Endothelial cell of umbilical vein (primary cell): ENCODE results near the gene IZUMO4. TPM values are rescaled to one million over a fixed set of nuclear protein-coding genes. Genes with fewer than 3 reads are reported as not detected.

ENCODE experiments used
- BruUV-seq: library from RNA; stranded (reverse); fragments of 400-500 nt; replicated peaks from 2 replicates; lab custom pipeline; 2021; lab: Mats Ljungman, UMichigan
- CTCF ChIA-PET: fragments of 300-600, 350-600 bp; sonication (Branson Sonifier 250); formaldehyde crosslinking; loops from one replicate; lab custom pipeline; 2021; ENCODE audit warnings: antibody characterized with exemption, inconsistent platforms; lab: Charles Lee
- POLR2A ChIA-PET: fragments of 300-600, 350-600 bp; sonication (Branson Sonifier 250); formaldehyde crosslinking; loops from one replicate; lab custom pipeline; 2021; ENCODE audit warnings: antibody characterized with exemption, inconsistent platforms; lab: Charles Lee
- DNase-seq: peaks from one replicate; pipeline ENCODE4 v3.0.0-alpha.2; 2011; ENCODE audit warnings: low read depth, low spot score
- FAIRE-seq: peaks from 2 replicates; lab custom pipeline; 2011; peaks lifted over from hg19 to GRCh38; lab: Jason Lieb, UNC
- H2AFZ ChIP-seq: 2 replicates; pipeline ENCODE4 v1.6.0; 2012; ENCODE audit warnings: low read depth, low read length, control low read depth, inconsistent platforms
- H3K27ac ChIP-seq: 2 replicates; pipeline ENCODE4 v1.5.1; 2011; ENCODE audit warnings: low read depth, mild to moderate bottlenecking, control low read depth, low read length, moderate library complexity; ENCODE audit not compliant: insufficient read depth
- H3K27me3 ChIP-seq, 2 experiments: 2 replicates each; pipeline versions ENCODE4 v1.6.0 to v1.6.1; 2011; ENCODE audit warnings: low read length in 2 of 2, mixed read lengths in 1 of 2; ENCODE audit not compliant: control insufficient read depth in 2 of 2, insufficient read depth in 2 of 2
- H3K36me3 ChIP-seq, 2 experiments: 2 replicates in 1 of 2; 3 replicates in 1 of 2; pipeline ENCODE4 v1.5.1; 2011; ENCODE audit warnings: low read length in 2 of 2, mild to moderate bottlenecking in 1 of 2, moderate library complexity in 1 of 2; ENCODE audit not compliant: control insufficient read depth in 2 of 2, insufficient read depth in 2 of 2; ENCODE audit errors: extremely low read depth in 1 of 2
- H3K4me1 ChIP-seq: 3 replicates; pipeline ENCODE4 v1.5.1; 2011; ENCODE audit warnings: mild to moderate bottlenecking, low read length; ENCODE audit not compliant: control insufficient read depth, insufficient read depth; ENCODE audit errors: extremely low read depth
- H3K4me2 ChIP-seq: 2 replicates; pipeline ENCODE4 v1.6.1; 2011; ENCODE audit warnings: low read length, control low read depth, mixed read lengths; ENCODE audit not compliant: insufficient read depth
- H3K4me3 ChIP-seq, 3 experiments: fragments of 200-600 bp in 1 of 3; sonication (generic), shearing (Covaris generic) in 1 of 3; replicated peaks in 1 of 3; 2 replicates each; pipeline ENCODE4 v1.5.1; 2011 to 2016; ENCODE audit warnings: control low read depth in 3 of 3, low read length in 3 of 3, mild to moderate bottlenecking in 2 of 3, inconsistent platforms in 1 of 3, low read depth in 1 of 3, moderate library complexity in 1 of 3; ENCODE audit not compliant: insufficient read depth in 1 of 3
- H3K79me2 ChIP-seq: 2 replicates; pipeline ENCODE4 v1.6.0; 2012; ENCODE audit warnings: low read length, inconsistent platforms; ENCODE audit not compliant: control insufficient read depth, insufficient read depth
- H3K9ac ChIP-seq: replicated peaks from 2 replicates; pipeline ENCODE3; 2011; ENCODE audit warnings: low read length, control low read depth; ENCODE audit not compliant: insufficient read depth; ENCODE audit errors: extremely low read depth
- H3K9me1 ChIP-seq: replicated peaks from 3 replicates; pipeline ENCODE4 v1.6.0; 2011; ENCODE audit warnings: mild to moderate bottlenecking, low read length; ENCODE audit not compliant: control insufficient read depth, insufficient read depth; ENCODE audit errors: extremely low read depth
- H3K9me3 ChIP-seq: replicated peaks from 2 replicates; pipeline ENCODE4 v1.5.1; 2012; ENCODE audit warnings: low read length, inconsistent platforms; ENCODE audit not compliant: control insufficient read depth, insufficient read depth
- H4K20me1 ChIP-seq: replicated peaks from 2 replicates; pipeline ENCODE3; 2011; ENCODE audit warnings: mild to moderate bottlenecking, low read length; ENCODE audit not compliant: control insufficient read depth, insufficient read depth; ENCODE audit errors: extremely low read depth
- CTCF ChIP-seq, 2 donors: IDR thresholded peaks; 1 replicate in 1 of 2; 2 replicates in 1 of 2; pipeline ENCODE4 v1.5.1; 2011; ENCODE audit warnings: low read length in 2 of 2, mild to moderate bottlenecking in 2 of 2, moderate library complexity in 2 of 2, control low read depth in 1 of 2, inconsistent platforms in 1 of 2, low read depth in 1 of 2; ENCODE audit not compliant: insufficient read depth in 1 of 2; ENCODE audit errors: extremely low read depth in 1 of 2
- FOS ChIP-seq: IDR thresholded peaks from 2 replicates; pipeline ENCODE4 v1.6.1; 2011; ENCODE audit warnings: mild to moderate bottlenecking, low read length, moderate library complexity, borderline replicate concordance; ENCODE audit not compliant: insufficient read depth
- GATA2 ChIP-seq: IDR thresholded peaks from 2 replicates; pipeline ENCODE4 v1.7.0; 2011; ENCODE audit warnings: low read depth, mild to moderate bottlenecking, moderate library complexity, mixed read lengths, low read length; ENCODE audit not compliant: insufficient read length, insufficient read depth
- JUN ChIP-seq: IDR thresholded peaks from 2 replicates; pipeline ENCODE4 v1.6.1; 2011; ENCODE audit warnings: borderline replicate concordance, low read depth; ENCODE audit not compliant: insufficient read length, insufficient read depth
- MYC ChIP-seq: IDR thresholded peaks from one replicate; pipeline ENCODE4 v1.6.1; 2011; ENCODE audit warnings: mild to moderate bottlenecking, low read depth, low read length
- POLR2A ChIP-seq: IDR thresholded peaks from 2 replicates; pipeline ENCODE4 v1.6.1; 2012; ENCODE audit warnings: low read depth, mild to moderate bottlenecking, control low read depth, low read length
- dilution Hi-C: fragments of 300-500 bp; cut with MboI; formaldehyde crosslinking; loops from one replicate; pipeline ENCODE4 v1.15.0; 2019; ENCODE audit warnings: low sequenced_read_pairs; ENCODE audit not compliant: extremely low pct_ligation_motif_present
- intact Hi-C: fragments of 100-400 bp; cut with micrococcal nuclease; formaldehyde crosslinking; loops from one replicate; pipeline ENCODE4 v1.10.0; 2022
- polyA plus RNA-seq, 4 experiments: library from polyadenylated mRNA; depleted of rRNA in 3 of 4; stranded (reverse) in 3 of 4; unstranded in 1 of 4; fragments of >200 nt; gene quantifications; 2 replicates each; pipeline versions ENCODE4 v1.2.1 to v1.2.3, GENCODE V29; 2011 to 2012; ENCODE audit warnings: missing spikeins in 1 of 4
- total RNA-seq: library from RNA; stranded (reverse); gene quantifications from 2 replicates; pipeline ENCODE4 v1.2.3, GENCODE V29; 2021
- TF ChIP-seq, protein P1 (sequence below): IDR thresholded peaks from 2 replicates; pipeline ENCODE4 v1.6.1; 2011; ENCODE audit not compliant: insufficient read depth, insufficient read length

Gene IZUMO4
- total and polyA plus RNA-seq, 2 donors (not counting 3 experiments of a cell fraction or from before 2014, with no cell fraction given) = 1.1 to 2.0 TPM

DNA sequence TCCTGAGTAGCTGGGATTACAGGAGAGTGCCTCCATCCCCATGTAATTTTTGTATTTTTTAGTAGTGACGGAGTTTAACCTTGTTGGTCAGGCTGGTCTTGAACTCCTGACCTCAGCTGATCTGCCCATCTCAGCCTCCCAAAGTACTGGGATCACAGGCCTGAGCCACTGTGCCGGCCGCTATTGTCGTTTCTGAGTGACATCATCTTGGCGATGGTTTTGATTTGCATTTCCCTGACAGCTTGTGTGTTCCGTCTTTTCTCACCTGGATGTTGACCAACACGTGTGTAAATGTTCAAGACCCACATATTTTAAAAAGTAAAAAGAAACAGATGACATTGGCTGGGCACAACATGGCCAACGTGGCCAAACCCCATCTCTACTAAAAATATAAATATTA lies 32.9 kb upstream of the IZUMO4 start:
- FAIRE-seq = no peak

More for the DNA sequence above, 32.9 kb upstream of the IZUMO4 start:
- dilution Hi-C loops = no loop called here
- Histone ChIP-seq H3K9me3 (no peaks in the 10 kb centered on the region), H3K36me3 (no peaks in the 10 kb centered on the region), H4K20me1 (no peaks in the 10 kb centered on the region), H3K9me1 (no peaks in the 10 kb centered on the region), H3K4me2 (no peak overlapping the region), H3K4me1 (peaks cover 25% of the 10 kb centered on the region), H3K79me2 (no peaks in the 10 kb centered on the region), H3K9ac (no peak overlapping the region), H3K27ac (no peak overlapping the region), H2AFZ (no peak overlapping the region), H3K27me3 (no peaks in the 10 kb centered on the region), H3K4me3 (no peak overlapping the region)
- no TSS peak for BruUV-seq
- ChIA-PET POLR2A (no interaction called here), CTCF (interaction anchor here (1.5 kb wide), 1 partner anchor 9 kb away, joined by 4 read pairs; no protein-coding TSS in a partner anchor)
- intact Hi-C loops = no loop called here
- TF ChIP-seq JUN (no peak), POLR2A (no peak), CTCF (IDR thresholded peaks at IDR 0.05; ENCODE audit: extremely low read depth in 1 of 2, insufficient read depth in 1 of 2, low read depth in 1 of 2, low read length in 2 of 2) (no peak), FOS (no peak), MYC (no peak), GATA2 (no peak)
- TF ChIP-seq, protein P1, sequence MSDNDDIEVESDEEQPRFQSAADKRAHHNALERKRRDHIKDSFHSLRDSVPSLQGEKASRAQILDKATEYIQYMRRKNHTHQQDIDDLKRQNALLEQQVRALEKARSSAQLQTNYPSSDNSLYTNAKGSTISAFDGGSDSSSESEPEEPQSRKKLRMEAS = no peak
- no peak for DNase-seq
